NCI-H748 treated with DMSO at 0.1 percent for 48 hours (cell line): ENCODE measurements around the gene EMC8.

Source experiments
- DNase-seq: peaks from one replicate; lab custom pipeline; 2025; lab: John Stamatoyannopoulos, UW

The EMC8 gene

DNA sequence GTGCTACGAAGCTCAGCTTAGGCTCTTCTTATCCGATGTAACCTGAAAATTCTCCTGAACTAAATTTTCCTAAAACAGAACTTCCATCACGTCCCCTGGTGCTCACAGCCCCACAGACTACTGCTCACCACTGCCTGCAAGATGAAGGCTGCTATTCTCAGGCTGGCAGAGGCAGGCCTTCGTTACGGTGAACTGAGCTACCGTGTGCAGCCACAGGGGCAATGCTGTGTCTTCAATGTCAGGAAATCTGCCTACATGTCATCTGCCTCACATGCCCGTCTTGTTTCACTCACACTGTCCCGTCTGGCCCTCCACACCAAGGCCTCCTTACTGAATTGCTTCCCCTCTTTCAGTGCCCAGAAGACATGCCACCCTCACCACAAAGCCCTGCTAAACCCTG, 15.9 kb downstream of the EMC8 start:
- DNase-seq: no peak

- DNase-seq: no peak
Observed at GRCh38 chr16:85782451-85782850, 16.9 kb downstream of the EMC8 start.

- no peak for DNase-seq
Observed at GRCh38 chr16:85781695-85782370, 17.5 kb downstream of the EMC8 start.

DNA sequence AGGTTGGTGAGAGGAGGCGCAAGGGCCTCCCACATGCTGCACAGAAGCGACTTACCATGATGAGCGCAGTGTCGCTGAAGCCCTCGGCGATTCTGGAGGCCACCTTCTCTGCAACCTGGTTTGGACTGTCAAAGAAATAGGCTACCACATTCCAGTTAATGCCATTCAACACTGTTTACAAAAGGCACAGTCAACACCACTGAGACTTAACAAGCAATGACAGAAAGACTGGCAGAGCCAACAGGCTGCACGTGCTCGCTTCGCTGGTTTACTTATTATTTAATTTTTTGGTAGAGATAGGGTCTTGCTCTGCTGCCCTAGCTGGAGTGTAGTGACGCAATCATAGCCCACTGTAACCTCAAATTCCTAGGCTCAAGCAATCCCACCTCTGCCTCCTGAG, 18.2 kb downstream of the EMC8 start:
- DNase-seq: no peak

DNA sequence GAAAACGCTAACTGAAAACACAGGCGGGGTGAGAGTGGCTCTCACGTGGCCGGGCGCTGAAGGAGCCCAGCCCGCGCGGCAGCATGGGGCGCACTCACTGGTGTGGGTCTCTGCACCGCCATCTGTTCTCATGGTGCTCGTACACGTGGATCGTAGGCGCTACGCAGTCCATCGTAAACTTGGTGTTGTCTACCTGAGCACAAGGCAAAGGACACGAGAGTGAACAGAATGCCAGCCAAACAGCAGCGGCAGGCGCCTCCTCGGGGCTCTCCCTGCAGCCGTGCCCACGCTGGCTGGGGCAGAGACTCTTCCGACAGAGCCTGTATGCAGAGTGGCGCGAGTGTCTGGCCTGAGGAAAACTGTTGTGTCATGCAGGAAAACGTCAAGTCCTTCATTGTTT, 19.1 kb downstream of the EMC8 start:
- DNase-seq: no peak

DNA sequence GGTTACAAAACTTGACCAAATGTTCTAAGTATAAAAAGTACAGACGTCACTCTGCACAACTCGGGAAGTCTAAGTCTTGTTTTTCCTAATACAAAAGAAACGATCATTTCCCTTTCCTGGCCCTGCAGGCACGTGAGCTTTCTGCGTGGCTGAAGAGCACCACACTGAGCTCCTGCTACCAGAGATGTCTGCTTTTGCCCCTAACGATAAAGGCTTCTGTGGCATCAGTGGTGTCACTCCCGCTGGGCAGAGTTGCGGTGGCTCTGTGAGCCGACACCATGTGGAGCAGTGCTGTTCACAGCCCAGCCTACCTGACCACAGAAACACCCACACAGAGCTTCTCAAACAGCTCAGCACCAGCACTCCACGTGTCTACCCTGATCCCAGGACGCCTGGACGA, 20.5 kb downstream of the EMC8 start:
- no peak for DNase-seq

DNA sequence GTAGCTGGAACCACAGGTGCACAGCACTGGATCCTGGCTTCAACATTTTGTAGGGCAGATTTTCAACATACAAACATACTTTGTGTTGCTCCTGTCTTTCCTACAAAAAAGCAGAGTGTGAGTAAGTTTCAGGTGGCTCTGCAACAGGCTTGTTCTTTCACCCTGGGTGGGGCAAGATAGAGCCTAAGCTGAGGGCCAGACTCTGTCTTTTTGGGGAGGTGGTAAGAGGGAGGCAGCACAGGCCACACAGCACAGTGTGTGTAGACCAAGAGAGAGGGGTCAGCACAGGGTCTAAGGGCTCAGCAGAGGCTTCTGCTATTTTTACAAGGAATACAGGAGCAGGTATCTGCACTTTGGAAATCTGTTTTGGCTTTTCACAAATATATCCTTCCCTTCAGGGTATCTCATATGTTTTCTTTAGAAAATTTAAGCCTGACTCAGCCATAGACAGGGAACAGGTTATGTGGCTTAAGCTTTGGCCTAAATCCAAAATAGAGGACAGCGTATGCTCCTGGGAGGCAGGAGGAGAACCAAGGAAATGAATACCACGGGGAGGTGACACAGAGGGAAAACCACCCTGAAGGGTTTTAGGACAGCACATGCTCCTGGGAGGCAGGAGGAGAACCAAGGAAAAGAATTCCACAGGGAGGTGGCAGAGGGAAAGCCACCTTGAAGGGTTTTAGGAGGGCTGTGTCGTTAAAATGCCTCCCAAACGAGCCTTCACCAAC, 21.6 kb downstream of the EMC8 start:
- DNase-seq: no peak

- DNase-seq: no peak
Observed at GRCh38 chr16:85774811-85775210, 24.5 kb downstream of the EMC8 start.

DNA sequence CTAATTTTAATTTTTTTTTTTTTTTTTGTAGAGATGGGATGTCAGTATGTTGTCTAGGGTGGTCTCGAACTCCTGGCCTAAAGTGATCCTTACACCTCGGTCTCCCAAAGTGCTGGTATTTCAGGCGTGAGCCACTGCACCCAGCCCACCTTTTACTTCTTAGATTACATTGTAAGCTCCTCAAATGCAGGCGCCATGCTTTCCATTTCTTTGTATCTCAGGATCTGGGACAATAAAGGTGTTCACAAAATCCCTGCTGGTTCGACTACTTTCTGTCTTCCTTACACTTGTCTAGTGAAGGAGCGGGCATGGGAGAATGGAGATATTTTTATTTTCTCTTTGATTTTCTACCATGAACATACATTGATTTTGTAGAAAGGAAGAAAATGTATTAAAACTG, 25.2 kb downstream of the EMC8 start:
- no peak for DNase-seq

- DNase-seq: no peak
Observed at GRCh38 chr16:85773044-85773443, 26.3 kb downstream of the EMC8 start.

GRCh38 chr16:85770741-85771140, 28.6 kb downstream of the EMC8 start:
- no peak for DNase-seq

- DNase-seq: no peak
Observed at GRCh38 chr16:85768199-85768598, 31.1 kb downstream of the EMC8 start.

GRCh38 chr16:85767531-85767930, 31.8 kb downstream of the EMC8 start:
- DNase-seq: no peak

DNA sequence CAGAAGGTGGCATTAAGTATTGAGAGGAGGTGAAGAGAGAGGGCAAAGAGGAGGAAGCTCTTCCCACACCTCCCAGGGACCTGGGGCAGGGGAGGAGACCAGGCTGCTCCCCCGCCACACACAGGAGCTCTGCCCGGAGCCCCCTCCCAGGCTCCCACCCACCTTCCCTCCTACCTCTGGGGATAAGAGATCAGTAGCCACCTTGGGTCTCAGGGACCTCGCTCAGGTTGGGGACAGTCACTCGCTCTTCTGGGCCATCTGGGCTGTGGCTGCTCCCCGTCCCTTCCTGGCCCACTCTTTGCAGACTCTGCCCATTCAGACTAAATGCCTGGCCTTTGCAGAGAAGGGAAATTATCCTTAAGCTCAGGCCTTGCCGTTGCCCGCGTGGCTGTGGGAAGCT, 33.6 kb downstream of the EMC8 start:
- DNase-seq: no peak

- no peak for DNase-seq
Observed at GRCh38 chr16:85765211-85765610, 34.1 kb downstream of the EMC8 start.

- no peak for DNase-seq
Observed at GRCh38 chr16:85763616-85764015, 35.7 kb downstream of the EMC8 start.

- no peak for DNase-seq
Observed at GRCh38 chr16:85762970-85763369, 36.4 kb downstream of the EMC8 start.

DNA sequence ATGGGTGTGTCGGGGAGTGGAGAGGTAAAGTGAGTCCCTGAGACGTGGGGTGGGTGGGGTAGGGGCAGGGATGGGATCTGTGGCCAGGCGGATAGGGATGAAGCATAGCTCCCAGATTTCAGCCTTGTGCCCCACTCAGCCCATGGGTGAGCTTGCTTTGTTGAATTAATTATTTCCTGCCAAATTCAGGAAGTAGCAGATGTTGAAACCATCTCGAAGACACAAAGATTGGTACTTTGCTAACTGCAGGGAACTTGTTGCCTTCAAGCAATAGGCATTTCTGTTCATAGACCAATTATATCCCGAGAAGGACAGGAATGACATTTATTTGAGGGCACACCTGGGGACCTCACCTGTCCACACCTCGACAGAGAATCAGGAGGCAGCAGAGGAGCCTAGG, 37.5 kb downstream of the EMC8 start:
- DNase-seq: no peak

GRCh38 chr16:85759631-85760419, 39.5 kb downstream of the EMC8 start:
- DNase-seq: no peak

DNA sequence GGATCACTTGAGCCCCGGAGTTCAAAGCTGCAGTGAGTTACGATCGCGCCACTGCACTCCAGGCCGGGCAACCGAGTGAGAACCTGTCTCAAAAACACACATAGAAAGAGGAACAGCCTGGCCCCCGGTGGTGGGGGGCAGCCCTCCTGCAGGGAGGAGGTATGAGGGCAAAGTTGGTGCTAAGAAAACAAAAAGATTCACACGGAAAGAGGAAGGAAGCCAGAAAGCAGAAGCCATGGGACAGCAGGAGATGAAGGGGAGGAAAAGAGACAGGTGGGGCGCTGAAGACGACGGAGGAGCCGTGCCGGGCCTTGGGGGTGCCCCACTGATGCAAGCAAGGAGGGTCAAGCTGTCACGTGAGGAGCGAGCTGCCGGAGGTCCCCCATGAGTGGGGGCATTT, 40.2 kb downstream of the EMC8 start:
- no peak for DNase-seq

DNA sequence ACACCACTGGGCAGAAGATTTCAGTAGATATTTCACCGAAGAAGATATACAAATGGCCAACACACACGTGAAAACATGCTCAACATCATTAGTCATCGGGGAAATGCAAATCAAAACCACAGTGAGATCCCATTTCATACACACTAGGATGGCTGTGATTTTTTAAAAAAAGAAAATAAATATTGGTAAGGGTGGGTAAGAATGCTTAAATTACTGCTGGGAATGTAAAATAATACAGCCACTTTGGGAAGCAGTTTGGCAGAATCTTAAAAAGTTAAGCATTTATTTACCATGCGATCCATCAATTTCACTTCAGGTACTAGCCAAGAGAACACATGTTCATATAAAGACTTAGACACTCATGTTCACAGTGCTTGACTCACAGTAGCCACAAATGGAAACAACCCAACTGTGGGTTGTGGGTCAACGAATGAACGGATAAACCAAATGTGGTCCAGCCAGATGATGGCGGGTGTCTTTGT, 42.0 kb downstream of the EMC8 start:
- no peak for DNase-seq

DNA sequence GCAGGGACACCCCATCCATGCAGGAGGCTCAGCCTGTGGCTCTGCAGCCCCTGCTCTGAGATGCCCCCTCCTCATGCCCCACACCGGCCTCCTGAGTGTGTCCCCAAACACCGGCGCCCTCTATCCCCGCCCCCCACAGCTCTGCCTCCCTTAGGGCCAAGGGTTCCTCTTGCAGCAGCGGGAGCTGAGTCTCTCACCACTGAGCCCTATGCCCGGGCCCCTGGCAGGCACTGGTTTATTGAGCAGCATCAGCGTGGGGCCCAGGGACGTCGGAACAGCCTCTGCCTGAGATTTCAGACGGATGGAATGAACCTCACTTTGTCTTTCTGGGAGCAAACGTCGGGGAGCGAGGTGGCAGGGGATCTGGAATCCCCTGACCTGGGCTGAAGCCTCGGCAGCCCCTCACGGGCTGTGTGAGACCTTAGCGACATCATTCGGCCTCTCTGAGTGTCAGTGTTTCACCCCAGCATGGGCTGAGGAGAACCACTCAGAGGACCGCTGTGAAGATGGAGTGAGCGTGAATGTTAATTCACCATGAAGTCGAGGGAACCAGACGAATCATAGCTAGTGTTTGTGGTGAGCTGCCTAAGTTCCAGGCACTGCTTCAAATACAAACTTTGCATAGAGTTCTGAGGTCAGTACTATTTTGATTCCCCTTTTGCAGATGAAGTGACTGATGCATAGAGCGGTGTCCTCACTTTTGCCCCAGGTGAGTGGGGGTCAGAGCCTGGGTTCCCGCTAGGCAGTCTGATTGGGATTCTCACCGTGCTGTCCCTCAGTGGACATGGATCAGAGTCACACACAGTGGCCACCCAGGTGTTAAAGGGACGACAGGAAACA, 43.2 kb downstream of the EMC8 start:
- DNase-seq: no peak
